GM21515 (cell line): ENCODE data around the gene IQCH.

Source experiments
- ATAC-seq: cut with Tn5 transposase; IDR thresholded peaks from one replicate; pipeline ENCODE4 v1.9.1; 2021; ENCODE audit not compliant: unreplicated experiment

IQCH gene

DNA sequence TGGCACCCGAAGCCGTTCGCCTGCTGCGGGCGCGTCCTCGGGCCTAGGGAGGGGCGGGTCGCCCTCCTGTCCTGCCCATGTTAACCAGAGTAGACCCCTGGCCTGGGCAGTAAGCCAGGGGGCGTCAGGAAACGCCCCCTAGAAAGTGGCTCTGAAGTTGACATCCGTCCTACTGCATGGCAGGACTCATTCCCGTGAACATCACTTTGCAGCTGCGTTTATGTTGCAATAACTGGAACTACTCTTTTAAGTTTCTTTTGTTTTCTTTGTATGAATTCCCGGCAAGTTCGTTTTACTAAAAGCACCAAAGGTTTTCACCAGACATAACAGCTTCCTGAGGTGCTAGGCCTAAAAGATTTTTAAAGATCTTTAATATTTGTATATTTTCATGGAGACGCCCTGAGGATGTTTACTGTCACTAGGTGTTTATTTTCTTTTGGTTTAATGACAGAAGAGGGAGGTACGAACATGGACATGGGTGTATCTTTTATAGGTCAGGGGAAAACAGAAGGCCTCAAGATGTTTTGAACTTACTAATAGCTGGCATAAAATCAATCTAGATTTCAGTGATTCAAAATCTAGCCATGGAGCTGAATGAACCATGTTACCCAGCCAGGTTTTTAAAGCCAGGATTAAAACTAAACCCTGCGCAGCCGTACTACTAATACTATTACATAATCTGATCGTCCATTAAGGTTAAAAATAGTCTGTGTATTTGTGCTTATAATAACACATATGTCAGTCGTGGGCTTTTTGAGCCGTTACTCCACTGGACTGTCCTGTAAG, 267.4 kb downstream of the IQCH start:
- ATAC-seq = no peak

DNA sequence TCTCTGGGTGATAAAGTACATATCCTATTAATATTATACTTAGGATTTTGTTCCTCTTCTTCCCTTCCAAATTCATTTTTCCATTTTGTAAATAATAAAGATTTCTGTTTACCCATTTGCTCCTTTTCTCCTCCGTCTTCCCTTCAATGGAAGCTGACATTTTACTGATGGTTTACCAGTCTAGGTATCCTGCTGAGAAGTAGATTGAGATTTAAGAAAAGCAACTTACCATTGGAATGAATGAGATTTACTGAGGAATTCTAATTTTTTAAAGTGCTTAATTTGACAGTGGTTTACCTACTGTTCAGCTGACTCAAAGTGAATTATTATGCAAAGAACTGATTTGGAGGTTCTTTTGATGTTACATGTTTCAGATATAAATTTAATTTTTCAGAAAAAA, 268.7 kb downstream of the IQCH start:
- ATAC-seq = no peak

DNA sequence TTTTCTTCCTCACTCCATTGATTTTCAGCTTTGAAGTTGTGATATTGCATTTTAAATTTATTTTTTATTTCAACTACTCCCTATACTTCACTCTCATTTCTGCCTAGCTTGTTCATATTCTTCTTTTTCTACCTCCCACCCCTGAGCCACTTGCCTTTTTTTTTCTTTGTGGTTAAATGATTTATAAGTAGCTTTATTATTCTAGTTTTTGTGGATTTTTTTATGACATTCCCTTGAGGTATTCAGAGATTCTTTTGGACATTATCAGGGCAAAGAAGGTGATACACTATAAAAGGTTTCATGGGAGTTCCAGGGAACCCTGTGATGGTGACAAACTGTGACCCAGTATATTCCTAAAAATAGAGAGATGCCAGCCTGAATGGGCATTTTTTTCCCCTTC, 269.6 kb downstream of the IQCH start:
- no peak for ATAC-seq

DNA sequence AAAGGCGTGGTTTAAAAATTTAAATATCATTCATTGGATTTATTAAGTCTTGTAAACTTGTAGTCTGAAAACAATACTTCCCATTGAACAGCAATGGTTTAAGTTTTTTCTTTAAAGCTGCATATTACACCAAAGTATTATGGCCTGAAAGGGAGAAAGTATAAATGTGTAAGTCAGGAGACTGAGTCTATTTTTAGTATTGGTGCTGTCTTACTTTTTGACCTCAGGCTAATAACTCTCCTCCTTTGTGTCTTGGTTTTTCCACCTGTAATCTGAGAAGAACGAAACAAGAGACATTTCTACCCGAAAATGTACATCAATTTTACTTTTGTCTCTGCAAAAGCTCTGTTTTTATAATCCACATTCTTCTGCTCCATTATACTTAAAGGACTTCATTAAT, 273.9 kb downstream of the IQCH start:
- no peak for ATAC-seq

DNA sequence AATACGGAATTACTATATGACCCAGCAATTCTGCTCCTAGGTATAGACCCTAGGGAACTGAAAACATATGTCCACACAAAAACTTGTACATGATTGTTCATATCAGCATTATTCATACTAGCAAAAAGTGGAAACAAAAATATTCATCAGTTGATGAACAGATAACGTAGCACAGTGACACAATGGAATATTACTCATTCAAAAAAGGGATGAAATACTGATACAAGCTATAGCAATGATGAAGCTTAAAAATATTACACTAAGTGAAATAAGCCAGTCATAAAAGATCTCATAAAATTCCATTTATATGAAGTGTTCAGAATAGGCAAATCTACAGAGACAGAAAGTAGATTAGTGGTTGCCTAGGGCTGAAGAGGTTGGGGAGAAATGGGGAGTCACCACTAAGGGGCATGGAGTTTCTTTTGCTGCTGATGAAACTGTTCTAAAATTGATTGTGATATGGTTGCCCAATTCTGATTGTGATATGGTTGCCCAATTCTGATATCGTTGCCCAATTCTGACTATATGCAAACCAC, 276.9 kb downstream of the IQCH start:
- ATAC-seq = no peak

DNA sequence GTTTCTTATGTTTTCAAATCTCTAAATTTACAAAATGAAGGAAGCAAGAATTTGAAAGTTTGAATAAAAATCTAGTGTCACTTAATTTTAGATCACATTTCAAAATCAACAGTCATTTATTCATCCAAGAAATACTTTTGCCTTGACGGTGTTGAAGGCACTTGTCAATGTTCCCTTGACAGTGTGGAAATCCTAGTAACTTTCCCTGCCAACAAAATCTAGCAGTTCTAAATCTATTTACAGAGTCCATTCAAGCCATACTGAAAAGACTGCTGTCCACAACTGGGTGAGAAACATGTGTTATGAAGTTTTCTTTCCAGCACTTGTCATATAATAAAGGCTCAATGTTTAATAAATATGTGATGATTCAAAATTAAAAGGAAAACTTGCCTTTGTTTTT, 279.3 kb downstream of the IQCH start:
- ATAC-seq = no peak

DNA sequence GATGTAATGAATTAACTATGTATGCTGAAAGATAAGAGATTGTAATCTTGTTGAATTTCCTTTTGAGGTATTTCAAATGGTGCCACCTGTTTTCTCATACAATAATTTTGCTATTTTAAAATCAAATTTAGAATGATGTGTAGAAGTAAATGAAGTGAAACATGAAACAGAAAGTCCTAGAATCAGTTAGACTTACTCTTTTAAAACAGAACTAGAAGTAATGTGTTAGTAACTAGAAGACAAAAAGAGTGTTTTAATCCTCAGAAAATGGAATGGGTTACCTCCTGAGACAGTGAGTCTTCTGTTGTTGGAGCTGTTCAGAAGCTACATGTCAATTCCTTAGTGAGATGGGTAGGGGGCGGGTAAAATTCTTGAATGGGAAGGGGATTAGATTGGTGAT, 279.8 kb downstream of the IQCH start:
- ATAC-seq = no peak

DNA sequence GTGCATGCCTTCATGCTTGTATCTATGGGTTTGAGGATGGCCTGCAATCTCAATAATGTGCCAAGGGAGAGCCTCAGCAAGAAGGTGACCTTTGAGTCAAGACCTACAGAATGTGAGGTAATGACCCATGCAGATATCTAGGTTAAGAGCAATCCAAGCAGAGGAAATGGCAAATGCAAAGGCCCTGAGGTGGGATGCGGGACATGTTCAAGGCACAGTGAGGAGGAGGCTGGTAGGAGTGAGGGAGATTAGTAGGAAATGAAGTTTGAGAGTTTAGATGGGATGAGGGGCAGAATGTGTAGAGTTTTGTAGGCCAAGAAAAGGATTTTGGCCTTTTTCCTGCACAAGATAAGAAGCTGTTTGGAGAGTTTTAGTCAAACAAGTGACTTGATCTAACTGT, 283.2 kb downstream of the IQCH start:
- ATAC-seq = no peak

DNA sequence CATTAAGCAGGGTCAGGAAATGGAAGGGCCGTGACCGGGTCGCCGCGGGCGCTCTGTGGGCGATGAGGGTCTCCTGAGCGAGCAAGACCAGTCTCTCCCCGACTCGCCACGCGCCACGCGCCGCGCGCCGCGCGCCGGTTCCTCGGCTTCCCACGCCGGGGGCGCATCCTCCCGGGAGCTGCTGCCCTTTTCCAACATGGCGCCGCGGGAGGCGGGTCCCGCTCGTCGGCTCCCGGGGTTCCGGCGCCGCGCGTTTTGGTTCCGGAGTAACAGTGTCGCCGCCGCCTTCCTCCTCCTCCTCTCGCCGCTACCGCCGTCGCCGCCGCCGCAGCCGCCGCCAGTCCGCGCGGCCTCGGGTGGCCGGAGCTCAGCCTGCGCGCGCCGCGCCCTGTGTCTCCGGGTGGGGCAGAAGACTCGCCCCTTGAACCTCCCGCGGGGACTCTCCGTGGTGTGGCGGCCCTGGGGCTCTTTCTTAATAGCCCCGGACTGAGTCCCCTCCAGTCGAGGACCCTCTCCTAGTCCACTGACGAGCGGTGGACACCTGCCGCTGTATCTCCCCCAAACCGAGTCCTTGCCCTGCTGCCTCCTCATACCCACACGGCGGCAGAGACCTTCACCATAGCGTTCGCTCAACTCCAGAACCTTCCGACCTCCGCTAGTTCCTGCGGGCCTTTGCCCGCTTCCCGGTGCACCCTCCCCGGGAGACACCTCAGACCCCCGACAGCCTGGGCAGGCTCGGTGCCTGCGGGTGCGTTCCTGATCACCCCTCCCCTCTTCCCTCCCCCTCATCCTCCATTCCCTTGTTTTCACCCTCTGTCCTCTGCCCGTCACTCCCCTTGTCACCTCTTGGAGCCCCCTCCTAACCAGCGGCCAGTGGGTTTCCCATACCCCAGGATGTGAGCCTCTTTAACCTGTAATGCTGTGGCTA, 288.1 kb downstream of the IQCH start, which contains the start of gene MAP2K5:
TSS of gene MAP2K5 (plus strand) at position 284 of the 928 bp plus-strand sequence. CDS start at position 917, 633 bp downstream.
- ATAC-seq = peak; percentile 49

DNA sequence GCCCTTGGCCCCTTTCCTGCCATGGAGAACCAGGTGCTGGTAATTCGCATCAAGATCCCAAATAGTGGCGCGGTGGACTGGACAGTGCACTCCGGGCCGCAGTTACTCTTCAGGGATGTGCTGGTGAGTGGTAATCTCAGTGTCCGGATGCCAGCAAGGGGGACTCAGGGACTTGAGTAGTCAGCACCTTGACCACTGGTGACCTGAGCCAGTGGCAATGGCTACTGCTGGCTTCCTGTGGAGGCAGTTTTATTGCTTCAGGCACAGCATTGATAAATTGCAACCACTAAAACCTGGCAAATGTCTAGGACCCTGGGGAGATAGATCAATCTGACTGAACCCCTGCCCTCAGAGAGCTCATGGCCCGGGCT, 288.7 kb downstream of the IQCH start:
- no peak for ATAC-seq

DNA sequence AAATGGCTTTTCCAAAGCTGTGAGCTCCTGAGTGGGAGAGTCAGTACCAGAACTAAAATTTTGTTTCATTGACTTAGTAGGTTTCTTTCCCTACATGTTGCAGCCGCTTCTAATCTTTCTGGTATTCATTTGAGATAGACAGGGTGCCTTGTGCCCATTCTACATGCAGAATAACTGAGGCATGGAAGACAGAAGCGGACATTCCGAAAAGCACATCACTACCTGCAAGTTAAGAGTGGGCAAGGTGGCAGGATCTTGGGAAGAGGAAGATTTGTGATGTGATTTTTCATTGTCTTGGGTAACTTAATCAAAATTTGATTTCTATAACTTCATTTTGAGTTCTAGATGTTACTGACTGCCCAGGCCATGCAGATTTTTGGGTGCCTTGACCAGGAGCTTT, 289.9 kb downstream of the IQCH start:
- ATAC-seq = no peak

DNA sequence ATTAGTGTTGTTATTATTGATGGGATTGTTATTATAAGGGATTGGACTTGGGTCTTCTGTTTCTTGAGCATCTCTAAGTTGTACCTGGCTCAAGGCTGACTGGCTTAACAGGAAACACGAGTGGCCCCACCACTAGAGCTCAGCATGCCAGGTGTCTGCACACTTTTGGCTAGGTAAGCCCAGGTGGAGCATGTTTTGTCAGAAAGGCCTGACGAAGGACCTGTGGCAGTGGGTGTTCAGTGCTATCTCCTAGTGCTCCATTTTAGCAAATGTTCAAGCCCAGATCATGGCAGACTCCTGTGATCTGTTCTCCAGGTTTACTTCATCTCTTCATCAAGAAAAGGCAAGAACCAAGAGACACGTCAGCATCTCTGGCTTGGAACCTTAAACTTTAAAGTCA, 291.3 kb downstream of the IQCH start:
- no peak for ATAC-seq

DNA sequence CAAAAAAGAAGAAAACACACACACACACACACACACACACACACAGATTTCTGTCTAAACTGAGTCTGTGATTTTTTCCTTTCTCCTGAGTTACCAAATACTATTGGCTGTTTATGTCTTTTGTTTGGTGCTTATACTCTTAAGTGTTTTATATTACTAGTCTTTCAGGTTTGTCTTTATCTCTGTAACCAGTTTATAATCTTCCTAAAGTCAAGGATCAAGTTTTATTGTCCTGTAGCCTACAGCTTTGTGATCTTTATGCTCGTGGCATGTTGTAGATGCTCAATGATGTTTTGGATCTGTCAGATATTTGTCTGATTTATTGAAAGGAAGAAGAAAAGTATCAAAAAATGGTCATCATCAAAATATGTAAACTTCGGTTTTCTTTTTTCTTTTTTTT, 292.5 kb downstream of the IQCH start:
- ATAC-seq = no peak

DNA sequence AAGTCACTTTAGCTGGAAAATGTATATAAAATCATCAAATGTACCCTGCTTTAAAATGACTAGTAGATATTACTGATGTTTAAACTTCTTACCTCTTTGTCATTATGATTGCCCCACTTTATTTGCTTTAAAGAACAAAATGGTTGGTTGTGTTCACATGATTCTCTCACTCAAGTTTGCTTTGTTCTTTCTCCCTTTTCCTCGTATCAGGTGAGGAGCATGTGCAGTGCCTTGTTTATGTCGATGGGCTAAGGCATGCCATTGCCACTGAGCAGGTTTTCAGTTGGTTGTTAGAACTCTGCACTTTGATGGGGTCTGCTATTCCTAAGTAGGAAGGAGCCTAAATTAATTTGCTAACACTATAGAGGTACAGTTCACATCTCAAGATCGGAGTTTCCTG, 293.2 kb downstream of the IQCH start:
- ATAC-seq = no peak

DNA sequence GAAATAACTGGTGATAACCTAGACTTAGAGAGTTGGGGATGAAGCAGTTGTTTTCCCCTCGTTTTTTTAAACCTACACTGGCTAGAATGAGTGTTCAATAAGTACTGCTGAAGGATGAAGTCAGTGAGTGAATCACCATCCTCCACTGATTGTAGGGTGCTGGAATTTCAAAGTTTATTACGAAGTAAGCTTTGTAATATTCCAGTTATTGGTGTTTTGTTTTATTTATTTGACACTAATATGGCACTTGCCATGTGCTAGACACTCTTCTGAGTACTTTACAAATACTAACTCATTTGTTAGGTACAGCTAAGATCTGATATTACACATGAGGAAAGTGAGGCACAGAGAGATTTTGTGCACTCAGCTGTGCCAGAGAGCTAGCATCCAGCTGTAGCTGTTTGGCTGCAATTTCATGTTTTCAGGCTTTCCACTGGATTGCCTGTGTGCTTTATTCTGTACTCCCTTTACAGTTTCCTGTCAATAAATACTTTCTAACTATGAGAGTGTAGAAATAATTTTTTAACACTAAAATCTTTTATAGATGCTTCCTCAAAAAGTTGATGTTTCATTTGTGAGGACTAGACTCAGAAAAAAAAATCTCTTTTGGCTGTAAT, 293.8 kb downstream of the IQCH start:
- no peak for ATAC-seq

DNA sequence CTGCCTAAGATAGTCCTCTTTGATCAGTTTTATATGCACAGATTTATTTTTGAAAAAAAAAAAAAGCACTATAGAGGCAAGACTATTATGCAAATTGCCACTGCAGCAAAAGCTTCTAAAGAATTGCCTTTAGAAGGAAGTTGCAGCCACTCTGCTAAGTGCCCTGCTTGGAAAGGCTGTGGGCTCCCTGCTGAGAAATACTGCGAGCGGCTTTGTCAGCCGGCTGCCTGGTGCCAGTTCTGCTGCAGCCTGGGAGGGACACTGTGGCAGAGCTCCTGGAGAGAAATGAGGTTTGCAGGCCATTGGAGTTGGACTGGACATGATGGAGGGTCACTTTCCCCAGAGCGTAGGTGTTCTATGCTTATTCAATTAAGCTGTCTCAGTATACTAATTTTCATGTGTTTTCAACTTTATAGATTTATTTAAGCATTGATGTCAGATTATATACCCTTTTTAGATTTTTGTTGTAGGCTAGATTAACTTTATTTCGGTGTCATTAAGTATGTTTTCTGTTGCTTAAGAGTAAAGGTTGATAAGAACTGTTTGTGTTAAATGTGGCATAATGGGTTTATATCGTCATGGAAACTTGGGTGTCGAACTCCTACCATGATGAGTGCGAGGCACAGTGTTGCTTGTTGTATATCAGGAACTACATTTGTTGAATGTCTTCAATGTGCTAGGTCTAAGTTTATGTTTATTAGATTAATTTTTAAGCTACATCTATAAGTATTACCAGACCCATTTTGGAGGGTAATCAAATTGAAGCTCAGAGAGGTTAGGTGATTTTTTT, 294.5 kb downstream of the IQCH start:
- ATAC-seq = no peak

DNA sequence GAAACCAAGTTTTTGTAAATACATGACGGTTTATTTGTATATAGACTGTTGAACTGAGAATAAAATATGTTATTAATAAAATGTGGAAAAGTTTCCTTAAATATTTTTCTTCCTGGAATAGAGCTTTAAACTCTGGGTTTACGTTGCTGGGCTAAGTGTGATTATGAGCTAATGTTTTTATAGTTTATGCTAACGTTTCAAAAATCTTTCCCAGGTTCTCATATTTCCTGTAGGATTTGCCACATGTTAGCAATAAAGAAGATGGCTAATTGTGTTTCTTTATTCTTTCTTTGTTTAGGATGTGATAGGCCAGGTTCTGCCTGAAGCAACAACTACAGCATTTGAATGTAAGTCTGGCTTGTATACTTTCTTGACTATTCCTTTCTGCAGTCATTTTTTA, 295.1 kb downstream of the IQCH start:
- no peak for ATAC-seq

DNA sequence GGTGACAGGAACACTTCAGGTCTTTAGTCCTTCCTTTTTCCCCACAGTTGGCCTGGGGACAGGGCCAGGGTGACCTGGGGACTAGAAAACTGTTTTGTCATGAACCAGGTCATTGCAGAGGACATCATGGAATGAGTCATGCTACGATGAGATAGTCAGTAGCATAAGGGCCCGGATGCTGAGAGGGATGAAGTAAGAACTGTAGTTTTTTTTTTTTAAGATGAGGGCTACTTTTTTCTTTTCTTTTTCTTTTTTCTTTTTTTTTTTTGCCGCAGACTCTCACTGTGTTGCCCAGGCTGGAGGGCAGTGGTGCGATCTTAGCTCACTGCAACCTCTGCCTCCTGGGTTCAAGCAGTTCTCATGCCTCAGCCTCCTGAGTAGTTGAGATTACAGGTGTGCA, 295.9 kb downstream of the IQCH start:
- no peak for ATAC-seq

DNA sequence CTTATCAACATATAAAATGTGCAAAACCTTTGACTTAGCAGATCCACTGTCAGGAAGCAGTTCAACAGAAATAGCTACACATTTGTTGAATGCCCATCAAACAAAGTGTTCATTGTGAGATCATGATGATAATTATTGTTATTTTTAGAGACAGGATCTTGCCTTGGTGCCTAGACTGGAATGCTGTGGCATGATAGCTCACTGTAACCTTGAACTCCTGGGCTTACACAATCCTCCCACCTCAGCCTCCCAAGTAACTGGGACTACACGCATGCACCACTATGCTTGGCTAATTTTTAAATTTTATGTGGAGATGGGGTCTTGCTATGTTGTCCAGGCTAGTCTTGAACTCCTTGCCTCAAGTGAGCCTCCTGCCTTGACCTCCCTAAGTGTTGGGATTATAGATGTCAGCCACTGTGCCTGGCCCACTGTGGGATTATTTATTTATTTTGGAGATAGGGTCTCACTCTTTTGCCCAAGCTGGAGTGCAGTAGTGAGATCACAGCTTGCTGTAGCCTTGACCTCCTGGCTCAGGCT, 296.7 kb downstream of the IQCH start:
- no peak for ATAC-seq
